Left ventricle myocardium inferior (tissue), 1 donor: ENCODE data around the gene PRAMEF1. TPM values are rescaled to one million over a fixed set of nuclear protein-coding genes. Genes with fewer than 3 reads are reported as not detected.

Experiments
- total RNA-seq: library from RNA; stranded (reverse); fragmentation: NEBNext Ultra II Directional; extraction: Animal tissue kit (Norgen Biotek cat#: 25700); gene quantifications from one replicate; pipeline ENCODE4 v1.2.1, GENCODE V29; 2021
- donor health status: DM: no; HTN: yes; CAD: no; lungs with severe emphysema.

Gene PRAMEF1
- total RNA-seq, 1 donor from 2014 or later: not detected

Other genes starting within 250 kb of the PRAMEF1 start
- gene DHRS3, start 173.2 kb upstream of the PRAMEF1 start, total RNA-seq: 89.7 TPM
- gene AADACL4, start 147.3 kb upstream of the PRAMEF1 start, total RNA-seq: not detected
- gene AADACL3, start 75.3 kb upstream of the PRAMEF1 start, total RNA-seq: not detected
- gene CFAP107, start 45.2 kb upstream of the PRAMEF1 start, total RNA-seq: not detected
- gene PRAMEF12, start 17.7 kb upstream of the PRAMEF1 start, total RNA-seq: not detected
- not detected for gene PRAMEF11, start 40.0 kb downstream of the PRAMEF1 start, total RNA-seq
- gene HNRNPCL1, start 57.3 kb downstream of the PRAMEF1 start, total RNA-seq: not detected
- not detected for gene PRAMEF2, start 65.7 kb downstream of the PRAMEF1 start, total RNA-seq
- not detected for gene PRAMEF4, start 94.8 kb downstream of the PRAMEF1 start, total RNA-seq
- not detected for gene PRAMEF10, start 106.9 kb downstream of the PRAMEF1 start, total RNA-seq
- not detected for gene PRAMEF7, start 125.2 kb downstream of the PRAMEF1 start, total RNA-seq
- not detected for gene PRAMEF6, start 156.2 kb downstream of the PRAMEF1 start, total RNA-seq